ENCODE measurements around the gene SRPK1. TPM values are rescaled to one million over a fixed set of nuclear protein-coding genes. Genes with fewer than 3 reads are reported as not detected.

SRPK1 gene
- total and polyA plus RNA-seq, 7 donors = 17.4 to 47.9 (median 36.6) TPM

DNA sequence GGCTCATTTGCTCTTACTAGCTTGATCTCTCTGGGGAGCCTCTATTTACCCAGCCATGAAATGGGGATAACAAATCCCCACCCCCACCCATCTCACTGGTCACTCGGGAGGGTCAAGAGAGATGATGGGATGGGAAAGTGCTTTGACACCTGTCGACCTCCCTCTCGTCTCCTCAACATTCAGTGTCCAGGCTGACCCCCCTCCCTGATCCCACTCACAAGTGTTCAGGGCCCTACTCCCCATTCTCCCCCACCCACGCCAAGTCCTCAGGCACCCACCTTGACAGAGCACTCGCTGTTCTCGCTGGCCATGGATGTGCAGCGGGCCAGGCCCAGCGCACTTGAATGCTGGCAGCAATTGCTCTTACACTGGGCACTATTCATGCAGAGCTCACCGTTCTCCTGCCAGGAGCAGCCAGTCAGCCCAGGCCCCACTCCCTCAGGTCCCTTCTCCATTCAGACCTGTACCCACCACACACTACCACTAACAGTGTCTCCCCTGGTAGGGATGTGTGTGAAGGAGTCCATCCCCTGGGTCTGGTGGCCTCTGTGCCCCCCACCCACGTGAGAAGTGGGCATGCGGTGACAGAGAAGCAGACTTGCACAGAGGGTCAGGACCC, 125.3 kb downstream of the SRPK1 start:
- 89 to 92% methylated on average over 11 of the region's 11 CpGs for WGBS, 2 donors

DNA sequence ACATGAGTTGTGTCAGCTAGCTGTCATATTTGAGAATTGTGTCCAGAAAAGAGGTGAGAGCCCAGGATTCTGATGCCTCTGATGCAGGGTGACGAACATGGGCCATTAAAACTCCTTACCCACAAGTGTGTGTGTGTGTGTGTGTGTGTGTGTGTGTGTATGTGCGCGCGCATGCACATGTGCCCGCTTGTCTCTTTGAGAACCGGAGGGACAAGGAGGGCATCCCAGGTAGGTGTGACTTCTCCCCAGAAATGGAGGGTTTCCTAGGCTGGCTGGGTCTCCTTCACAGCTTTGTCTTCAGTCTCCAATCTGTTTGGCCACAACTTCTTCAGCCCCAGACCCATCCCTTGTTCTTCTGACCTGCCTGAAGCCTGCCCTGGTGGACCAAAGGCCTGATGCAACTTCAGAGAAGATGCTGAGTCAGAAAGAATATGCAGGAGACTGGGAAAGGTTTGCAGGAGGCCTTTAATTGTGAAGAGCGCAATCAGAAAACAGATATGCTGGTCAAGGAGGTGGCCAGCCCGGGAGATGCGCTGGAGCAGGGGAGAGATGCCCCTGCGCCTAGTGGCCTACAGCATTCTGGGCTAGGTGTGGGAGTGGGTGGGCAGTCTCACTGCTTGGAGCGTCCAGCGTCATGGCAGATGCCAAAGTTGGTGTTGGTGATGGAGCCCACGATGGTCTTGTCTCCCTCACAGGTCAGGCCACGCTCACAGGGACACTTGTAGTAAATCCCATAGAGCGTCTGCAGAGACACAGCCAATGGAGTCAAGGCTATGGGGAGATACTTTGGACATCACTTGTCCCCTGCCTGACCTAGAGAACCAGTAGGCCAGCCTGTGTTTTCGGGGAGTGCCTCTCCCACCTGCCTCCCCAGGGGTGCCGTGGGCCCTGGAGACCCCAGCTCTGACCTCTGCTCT, 126.1 kb downstream of the SRPK1 start:
- 92 to 95% methylated on average over 17 of the region's 17 CpGs for WGBS, 2 donors
- intact Hi-C loops (cut with DNase I) = no loop called here
- Histone ChIP-seq H3K9me3 (no peaks in the 10 kb centered on the region), H3K4me3 (no peak overlapping the region), H3K4me1 (no peaks in the 10 kb centered on the region), H3K36me3 (no peaks in the 10 kb centered on the region), H3K27me3 (peaks cover 0 to 12% (median 0%) of the 10 kb centered on the region in 3 donors), H3K27ac (no peak overlapping the region)
- no peak for TF ChIP-seq POLR2AphosphoS5 (IDR thresholded peaks at IDR 0.05)
- TF ChIP-seq EP300 (IDR thresholded peaks at IDR 0.05) = no peak
- TF ChIP-seq, protein P1, sequence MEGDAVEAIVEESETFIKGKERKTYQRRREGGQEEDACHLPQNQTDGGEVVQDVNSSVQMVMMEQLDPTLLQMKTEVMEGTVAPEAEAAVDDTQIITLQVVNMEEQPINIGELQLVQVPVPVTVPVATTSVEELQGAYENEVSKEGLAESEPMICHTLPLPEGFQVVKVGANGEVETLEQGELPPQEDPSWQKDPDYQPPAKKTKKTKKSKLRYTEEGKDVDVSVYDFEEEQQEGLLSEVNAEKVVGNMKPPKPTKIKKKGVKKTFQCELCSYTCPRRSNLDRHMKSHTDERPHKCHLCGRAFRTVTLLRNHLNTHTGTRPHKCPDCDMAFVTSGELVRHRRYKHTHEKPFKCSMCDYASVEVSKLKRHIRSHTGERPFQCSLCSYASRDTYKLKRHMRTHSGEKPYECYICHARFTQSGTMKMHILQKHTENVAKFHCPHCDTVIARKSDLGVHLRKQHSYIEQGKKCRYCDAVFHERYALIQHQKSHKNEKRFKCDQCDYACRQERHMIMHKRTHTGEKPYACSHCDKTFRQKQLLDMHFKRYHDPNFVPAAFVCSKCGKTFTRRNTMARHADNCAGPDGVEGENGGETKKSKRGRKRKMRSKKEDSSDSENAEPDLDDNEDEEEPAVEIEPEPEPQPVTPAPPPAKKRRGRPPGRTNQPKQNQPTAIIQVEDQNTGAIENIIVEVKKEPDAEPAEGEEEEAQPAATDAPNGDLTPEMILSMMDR (IDR thresholded peaks at IDR 0.05) = no peak
- TF ChIP-seq POLR2A (IDR thresholded peaks at IDR 0.05) = no peak
- no peak for DNase-seq

More for the DNA sequence above, 125.3 kb downstream of the SRPK1 start:
- no peaks in the 10 kb centered on the region for H3K36me3 ChIP-seq
- no peaks in the 10 kb centered on the region for H3K9me3 ChIP-seq
- no peak overlapping the region for H3K4me3 ChIP-seq
- DNase-seq = no peak
- no peaks in the 10 kb centered on the region for H3K4me1 ChIP-seq
- peaks cover 0 to 12% (median 0%) of the 10 kb centered on the region in 3 donors for H3K27me3 ChIP-seq
- no peak overlapping the region for H3K27ac ChIP-seq
- intact Hi-C loops (cut with DNase I) = no loop called here
- TF ChIP-seq POLR2A (IDR thresholded peaks at IDR 0.05) (no peak), POLR2AphosphoS5 (IDR thresholded peaks at IDR 0.05) (no peak), EP300 (IDR thresholded peaks at IDR 0.05) (no peak)
- TF ChIP-seq, protein P1 (IDR thresholded peaks at IDR 0.05) = no peak

DNA sequence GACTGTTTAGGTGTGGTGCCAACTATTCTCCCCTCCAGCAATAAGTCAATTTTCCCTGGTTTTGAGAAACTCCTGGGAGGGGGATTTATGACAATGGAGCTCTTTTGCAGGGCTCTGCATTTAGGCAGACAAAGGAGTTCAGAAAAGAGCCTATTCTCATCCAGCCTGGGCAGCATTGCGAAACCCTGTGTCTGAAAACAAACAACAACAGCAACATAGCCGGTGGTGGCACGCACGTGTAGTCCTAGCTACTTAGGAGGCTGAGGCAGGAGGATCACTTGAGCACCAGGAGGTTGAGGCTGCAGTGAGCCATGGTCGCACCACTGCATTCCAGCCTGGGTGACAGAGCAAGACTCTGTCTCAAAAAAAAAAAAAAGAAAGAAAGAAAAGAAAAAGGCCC, 130.2 kb downstream of the SRPK1 start:
- Histone ChIP-seq H3K4me1 (no peaks in the 10 kb centered on the region), H3K36me3 (no peaks in the 10 kb centered on the region), H3K27me3 (peaks cover 13 to 34% (median 16%) of the 10 kb centered on the region in 3 donors), H3K9me3 (no peaks in the 10 kb centered on the region), H3K4me3 (no peak overlapping the region), H3K27ac (no peak overlapping the region)
- no peak for TF ChIP-seq POLR2AphosphoS5 (IDR thresholded peaks at IDR 0.05)
- TF ChIP-seq EP300 (IDR thresholded peaks at IDR 0.05) = no peak
- no peak for TF ChIP-seq POLR2A (IDR thresholded peaks at IDR 0.05)
- TF ChIP-seq, protein P1 (IDR thresholded peaks at IDR 0.05) = no peak
- intact Hi-C loops (cut with DNase I) = no loop called here
- no peak for DNase-seq
- 76 to 83% methylated on average over 5 of the region's 5 CpGs for WGBS, 2 donors

DNA sequence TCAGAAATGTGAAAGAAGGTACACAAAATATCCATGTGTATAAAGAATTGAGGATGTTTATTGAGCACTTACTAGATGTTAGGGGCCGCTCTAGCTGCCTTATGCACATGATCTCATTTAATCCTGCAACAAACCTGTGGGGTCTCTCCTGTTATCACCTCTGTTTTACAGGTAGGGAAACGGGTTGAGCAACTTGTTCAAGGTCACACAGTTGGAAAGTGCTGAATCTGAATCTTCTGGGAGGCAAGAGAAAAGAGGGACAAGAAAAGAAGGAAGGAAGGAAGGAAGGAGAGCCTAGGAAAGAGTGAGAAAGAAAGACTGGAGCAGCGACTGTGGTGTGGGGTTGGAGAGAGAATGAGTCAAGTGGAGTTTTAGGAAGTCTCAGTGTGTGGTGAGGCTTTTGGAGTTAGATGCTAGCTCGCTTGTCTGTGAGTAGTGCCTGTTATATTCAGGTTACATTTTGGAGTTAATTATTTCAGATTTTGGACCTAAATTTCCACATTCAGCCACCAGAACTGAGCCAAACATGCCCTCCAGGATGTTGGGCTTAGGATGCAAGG, 132.4 kb downstream of the SRPK1 start:
- H3K4me1 ChIP-seq = no peaks in the 10 kb centered on the region
- peaks cover 13 to 31% (median 19%) of the 10 kb centered on the region in 3 donors for H3K27me3 ChIP-seq
- H3K9me3 ChIP-seq = no peaks in the 10 kb centered on the region
- DNase-seq = no peak
- TF ChIP-seq, protein P1 (IDR thresholded peaks at IDR 0.05) = no peak
- no peak for TF ChIP-seq POLR2A (IDR thresholded peaks at IDR 0.05)
- TF ChIP-seq EP300 (IDR thresholded peaks at IDR 0.05) = no peak
- no peak for TF ChIP-seq POLR2AphosphoS5 (IDR thresholded peaks at IDR 0.05)
- no peak overlapping the region for H3K27ac ChIP-seq
- H3K4me3 ChIP-seq = no peak overlapping the region
- WGBS, 2 donors = 56 to 60% methylated on average over 4 of the region's 4 CpGs
- intact Hi-C loops (cut with DNase I) = no loop called here
- no peaks in the 10 kb centered on the region for H3K36me3 ChIP-seq

Measured in sigmoid colon (tissue), 7 donors.